IPS DF 19.7 (cell line): ENCODE data around the gene TTC7B.

Experiments used
- DNase-seq: peaks from one replicate; pipeline ENCODE4 v3.0.0-alpha.2; 2013; ENCODE audit warnings: low read depth, low spot score

The TTC7B gene

DNA sequence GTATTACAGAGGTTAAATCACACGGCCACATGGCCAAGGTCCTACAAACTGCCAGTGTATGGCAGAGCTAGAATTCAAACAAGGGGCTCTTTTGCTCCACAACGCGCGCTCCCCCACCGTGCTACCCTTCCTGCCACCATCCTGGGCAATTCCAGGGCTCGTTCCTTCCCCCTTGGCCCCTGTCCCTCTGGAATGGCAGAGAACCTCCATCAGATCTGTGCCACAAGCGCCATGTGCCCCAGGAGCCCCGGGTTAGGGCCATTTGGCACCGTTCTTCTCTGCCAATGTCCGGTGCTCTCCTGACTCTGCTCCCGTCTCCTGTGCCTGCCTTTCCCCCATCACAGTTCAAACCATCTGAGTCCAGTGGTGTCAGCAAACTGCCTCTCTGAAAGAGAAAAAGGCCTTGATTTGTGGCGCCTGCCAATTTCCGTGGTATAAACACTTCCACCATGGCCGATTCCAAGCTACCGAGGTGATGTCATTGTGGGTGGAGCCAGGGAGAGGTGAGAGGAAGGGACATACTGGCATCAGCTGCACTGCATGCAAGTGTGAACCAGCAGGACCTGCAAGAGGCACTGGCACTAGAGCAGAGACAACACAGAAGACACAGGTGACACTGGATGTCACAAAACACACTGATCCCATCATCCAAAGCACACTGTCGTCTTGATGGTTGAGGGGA, 256.3 kb downstream of the TTC7B start:
- no peak for DNase-seq

DNA sequence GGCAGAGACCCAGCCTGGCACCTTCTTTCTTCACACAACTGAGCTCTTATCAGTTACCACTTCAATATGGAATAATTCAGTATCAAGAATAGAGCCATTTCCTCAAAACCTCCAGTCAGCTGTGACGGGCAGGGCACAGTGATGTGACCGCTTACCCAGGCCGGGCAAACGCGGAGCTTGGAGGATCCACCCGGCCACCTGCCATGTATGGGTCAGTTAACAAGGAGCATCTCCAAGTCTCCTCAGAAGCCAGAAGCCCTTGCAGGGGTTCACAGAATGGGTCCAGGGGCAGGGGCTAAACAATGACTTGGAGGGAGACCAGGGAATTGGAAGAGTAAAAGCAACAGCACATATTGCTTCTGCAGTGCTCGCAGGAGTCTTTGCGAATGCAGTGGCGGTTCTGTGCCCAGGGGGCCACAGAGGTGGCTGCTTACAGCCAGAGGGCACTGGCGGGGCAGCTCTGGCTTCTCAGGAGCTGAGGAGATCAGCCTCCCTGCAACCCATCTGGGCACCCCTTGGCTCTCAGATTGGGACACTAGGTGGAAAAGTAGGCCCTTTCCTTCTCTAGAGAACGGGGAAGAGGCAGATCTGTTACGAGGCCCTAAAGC, 257.1 kb downstream of the TTC7B start:
- DNase-seq = no peak

DNA sequence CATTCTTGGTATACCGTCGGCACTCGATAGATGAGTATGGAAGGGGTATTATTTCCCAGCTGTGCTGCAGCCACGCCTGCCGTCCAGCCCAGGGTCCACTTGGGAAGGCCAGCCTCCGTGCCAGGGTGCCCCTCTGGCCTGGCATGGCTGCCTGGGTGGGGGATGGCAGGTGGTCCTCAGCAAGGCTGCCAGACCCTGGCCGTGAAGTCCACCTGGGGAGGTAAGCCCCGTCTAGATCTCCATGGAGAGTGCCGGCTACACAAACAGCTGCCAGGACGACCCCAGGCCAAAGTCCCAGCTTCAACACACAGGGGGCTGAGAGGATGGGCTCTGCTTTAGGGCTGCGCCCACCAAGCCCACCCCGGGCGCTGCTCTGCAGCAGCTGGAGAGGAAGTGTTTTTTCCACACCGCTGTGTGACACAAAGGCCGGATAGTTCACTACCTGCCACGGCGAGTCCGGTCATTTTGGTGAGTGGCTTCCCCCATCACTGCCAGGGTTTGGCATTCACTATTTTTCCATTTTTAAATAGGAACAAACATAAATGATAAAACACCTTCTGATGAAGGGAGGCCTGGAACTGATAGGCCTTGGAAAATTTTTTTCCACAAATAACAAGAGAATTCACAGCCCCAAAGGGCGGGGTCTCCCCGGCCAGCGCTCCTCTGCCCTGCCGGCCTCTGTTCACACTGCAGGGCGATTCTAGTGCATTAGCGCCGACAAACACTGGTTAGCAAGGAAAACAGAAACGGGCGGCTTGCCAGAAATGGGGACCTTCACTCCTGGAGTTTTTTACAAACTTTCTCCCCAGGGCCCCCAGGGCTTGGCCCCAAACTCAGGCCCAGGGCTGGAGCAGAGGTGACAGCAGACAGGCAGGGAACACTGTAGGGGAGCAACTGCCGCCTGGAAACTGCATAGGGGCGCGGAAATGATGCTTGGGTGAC, 257.9 kb downstream of the TTC7B start:
- no peak for DNase-seq

DNA sequence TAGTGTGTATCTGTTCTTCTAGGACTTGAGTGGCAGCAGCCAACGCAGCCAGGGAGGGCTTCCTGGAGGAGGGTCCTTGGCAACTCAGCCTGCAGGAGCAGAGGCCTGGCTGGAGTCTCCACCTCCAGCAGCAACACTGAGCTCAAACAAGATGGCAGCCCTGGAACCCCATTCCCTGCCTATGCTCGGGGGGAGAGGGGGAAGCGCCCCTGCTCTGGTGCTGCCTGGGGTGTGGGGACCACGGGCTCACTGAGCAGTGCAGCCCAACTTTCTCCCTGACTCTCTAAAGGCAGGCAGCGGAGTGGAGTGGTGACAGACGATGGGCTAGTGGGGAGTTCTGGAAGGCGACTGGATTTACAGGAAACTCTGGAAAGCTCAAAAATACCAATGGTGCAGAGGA, 258.7 kb downstream of the TTC7B start:
- DNase-seq = no peak

DNA sequence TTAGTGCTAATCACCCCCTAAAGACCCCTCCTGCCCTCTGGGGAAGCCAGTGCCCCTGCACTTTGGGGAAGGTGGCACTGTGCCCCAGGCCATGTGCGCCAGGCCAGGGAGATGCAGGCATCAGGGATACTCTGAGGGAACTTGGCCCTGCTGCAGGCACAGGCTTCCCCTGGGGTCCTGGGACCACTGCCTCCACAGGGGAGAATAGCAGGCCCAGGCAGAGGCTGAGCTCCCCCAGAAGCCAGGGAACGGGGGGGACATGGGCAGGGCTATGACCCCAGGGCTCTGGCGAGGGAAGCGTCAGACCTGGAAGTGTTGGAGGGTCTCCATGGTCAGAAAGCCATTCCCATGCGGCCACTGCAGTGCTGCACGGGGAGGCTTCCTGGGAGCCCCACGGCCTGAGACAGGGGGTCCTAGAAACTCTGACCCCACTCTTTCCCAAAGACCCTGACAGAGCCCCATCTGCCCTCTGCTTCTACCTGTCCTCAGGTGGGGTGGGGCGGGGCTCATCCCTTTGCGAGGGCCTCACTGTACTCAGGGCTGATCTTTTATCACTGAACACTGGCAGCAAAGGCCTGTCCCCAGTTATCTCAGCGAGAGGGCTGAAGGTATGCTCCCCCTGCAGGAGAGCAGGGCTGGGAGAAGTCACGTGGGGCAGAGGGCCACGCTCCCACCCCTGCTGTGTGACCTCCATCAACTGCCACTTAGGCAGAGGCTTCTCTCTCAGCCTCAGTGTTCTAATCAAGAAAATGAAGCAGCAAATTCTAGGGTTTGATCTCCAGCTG, 259.4 kb downstream of the TTC7B start:
- DNase-seq = no peak

DNA sequence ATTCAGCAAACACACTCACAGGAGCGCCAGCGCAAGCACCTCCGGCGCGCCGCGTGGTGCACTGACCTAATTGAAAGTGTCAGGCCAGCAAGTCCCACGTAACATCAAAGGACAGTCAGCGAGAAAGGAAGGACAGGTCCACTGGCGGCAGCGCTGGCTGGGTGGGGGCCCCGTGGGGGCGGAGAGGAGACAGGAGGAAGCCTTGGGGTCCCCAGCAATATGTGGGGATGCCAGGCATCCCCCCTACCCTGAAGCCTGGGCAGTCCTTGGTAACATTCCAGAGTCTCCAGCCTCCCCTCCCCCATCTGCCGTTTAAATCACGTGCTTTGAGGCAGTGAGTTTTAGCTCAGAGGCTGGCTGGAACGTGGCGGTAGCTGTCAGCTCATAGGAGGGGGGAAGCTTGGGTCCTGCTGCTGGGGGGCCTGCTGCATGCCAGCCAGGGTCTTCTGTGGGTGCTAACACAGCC, 260.2 kb downstream of the TTC7B start:
- DNase-seq = no peak

DNA sequence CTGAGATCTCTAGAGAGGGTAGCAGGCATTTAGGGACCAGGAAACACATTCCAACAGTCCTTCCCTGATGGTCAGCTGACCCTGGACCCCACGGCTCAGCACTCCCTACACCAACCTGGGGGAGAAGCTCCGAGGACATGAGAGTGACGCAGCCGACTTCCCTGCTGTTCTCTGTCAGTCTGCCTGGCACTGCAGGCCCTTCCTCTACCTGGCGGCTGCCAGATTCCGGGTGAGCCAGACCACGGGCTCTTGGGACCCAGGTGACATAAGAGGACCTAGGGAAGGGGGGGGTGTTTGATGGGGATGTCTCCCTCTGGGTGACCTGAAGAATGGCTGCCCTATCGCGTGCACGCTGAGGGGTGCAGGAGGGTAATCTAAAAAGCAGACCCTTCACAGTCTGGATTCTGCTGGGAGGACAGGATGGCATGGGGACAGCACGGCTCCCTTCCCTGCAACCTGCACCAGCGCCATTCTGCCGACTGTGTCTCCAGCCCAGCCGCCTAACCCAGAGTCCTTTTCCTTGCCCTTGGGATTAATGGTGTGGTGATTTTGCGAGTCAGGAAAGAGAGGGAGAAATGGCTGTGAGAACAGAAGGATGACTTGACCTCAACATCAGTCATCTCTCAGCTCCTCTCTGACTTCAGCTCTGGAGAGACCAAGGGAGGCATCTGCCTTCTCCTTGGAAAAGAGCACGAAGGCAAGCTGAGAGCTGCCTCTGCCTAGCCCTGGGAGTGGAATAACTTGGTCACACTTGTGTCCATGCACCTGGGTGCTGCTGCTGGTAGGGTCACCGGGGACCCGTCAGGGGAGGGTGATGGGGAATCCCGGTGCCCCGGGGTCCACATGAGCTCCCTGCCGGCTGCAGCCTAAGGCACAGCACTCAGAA, 260.9 kb downstream of the TTC7B start:
- DNase-seq = no peak

DNA sequence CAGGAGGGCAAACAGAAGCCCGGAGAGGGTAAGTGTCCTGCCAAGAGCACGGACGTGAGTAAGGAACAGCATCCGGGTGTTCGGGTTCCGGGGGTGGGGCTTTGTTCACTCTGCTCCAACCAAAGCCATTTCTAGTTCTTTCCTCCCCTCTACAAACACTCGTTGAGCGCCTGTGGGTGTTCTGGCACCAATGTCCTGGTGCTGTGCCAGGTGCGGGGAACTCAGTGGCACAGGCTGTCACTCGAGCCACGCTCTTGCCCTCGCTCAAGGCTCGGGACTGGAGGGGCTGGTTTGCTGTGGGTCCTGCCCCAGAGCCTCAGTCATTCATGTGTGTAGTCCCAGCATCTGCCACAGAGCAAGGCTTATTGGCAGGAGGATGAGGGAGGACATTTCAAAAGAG, 261.9 kb downstream of the TTC7B start:
- no peak for DNase-seq

DNA sequence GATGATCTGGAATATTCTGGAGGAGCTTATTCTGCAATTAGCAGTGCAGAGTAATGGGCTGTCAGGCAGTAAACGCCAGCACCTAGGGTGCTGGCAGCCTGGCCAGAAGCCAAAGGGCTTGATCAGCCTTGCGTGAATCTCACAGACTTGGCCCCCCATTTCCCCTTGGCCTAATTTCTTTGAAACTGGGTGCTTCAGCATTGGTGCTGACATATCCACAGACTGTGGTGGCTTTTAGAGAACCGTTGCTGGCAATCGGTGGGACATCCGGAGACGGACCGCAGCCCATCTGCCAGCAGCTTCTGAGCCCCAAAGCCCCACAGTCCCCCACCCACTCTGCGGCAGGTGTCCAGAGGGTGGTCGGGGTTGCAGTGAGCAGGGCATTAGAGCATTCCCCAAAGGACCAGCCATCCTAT, 262.3 kb downstream of the TTC7B start:
- DNase-seq = no peak

DNA sequence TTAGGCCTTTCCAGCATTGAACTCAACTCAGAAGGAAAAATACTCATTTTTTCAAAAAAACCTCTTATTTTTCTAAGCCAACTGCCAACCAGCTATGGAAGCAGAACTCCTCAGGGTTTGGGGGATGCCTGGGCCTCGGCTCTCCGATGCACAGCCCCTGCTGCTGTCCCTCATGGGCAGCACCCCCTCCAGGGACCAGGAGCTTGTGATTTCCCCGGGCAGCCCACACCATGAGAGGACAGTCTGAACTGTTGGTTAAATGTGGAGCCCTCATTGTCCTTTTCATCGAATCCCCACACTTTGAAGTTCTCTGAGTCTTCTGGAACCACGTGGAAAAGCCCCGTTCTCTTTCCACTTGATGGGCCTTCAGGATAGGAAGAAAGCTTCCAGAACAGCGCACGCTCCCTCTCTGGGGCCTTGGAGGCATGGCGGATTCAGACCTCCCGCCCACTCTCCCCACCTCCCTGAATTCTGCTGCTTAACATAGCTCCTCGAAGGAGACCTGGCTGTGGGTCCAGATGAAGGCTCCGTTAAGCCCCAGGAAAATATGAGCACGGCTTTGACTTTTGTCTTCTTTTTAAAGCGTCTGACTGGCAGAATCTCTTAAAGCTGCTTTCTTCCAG, 262.8 kb downstream of the TTC7B start:
- DNase-seq = no peak

DNA sequence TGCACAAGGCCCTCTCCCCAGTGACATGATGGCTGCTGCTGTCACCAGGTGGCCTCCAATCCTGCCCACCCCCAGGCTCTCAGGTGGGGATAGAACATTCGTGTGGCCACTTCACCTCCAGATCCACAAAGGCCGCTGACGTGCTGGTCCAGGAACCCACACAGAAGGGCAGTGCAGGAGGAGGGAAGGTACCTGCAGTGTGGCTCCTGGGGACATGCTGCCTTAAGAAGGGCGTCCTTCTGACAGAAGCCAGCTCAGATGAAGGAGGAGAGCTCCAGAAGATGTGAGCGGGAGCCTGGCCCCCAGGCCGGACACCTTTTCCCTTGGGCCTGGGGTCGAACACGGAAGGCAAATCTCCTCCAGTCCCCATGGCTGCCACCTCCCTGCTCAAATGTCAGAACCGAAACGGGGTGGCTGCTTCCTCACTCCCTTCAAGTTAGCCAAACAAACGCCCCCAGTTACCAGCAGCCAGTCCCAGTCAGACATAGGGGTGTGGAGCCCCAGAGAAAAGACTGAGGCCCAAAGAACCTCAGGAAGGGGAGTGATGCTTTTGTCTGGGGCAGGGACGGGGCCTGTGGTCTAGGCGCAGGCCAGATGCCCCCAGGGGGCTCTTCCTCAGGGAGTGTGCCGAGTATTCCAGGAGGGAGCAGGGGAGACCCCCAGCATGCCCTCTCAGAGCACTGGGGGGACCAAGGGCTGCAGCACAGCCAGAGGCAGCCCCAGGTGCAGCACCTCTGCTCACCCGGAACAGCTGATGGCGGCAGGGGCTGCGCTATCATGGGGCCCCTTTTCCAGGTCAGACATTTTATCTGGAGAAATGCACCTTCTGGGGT, 263.5 kb downstream of the TTC7B start:
- no peak for DNase-seq

DNA sequence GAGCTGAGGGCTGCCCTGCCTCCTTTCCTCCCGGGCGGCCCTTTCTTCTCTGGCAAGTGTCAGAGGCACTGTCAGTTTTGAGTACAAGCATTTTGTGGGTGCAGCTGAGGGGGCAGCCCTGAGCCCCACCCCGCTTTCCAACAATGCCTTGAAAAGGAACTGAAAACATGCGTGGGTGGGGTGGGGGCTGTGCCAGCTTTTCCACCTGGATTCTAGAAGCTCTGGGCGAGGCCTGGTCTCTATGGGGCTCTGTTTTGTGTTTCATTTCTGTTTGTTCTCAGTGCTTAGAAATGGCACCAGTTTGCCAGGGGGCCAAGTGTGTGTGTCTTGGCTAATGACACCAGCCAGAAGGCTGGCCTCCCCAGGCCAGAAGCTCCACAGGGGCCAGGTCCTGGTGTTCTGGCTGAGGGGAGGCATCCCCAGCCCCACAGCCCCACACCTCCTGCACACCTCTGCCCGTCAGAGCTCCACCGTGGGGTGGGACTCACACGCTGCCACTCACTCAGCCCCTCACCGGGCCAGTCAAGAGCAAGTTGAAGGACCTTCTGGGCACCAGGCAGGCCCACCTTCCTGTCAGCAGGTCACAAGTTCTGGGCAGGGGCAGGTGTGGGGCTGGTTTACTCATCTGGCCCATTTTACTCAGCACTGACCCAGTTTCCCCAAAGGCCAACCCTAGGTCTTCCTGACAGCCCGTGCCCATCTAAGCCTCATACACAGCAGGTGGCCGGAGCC, 264.3 kb downstream of the TTC7B start:
- no peak for DNase-seq

DNA sequence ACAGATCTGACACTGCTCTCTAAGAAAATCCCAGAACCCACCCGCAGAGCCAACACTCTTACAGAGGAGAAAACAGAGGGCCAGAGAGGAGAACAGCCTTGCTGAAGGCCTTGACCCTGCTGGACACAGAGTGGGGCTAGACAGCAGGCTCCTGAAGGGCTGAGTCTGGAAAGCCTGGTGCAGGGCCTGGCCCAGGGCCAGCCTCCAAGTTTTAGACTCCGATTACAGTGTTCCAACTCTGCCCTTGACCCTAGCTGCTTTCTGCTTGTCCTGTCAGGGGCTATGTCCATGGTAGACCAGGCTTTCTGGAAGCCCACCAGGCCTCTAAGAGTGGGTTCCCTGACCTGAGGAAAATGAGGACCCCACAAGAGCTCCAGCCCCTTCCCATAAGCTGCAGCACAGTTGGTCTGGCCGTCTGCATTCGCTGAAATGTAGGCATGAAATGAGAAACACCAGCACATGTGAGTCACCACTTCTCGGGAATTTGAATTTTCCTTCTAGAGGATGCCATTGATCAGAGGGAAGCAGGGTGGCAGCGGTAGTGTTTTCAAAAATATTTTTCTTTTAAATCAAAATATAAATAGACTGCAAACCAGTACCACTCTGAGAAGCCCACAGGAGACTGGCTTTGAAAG, 265.0 kb downstream of the TTC7B start:
- DNase-seq = no peak

DNA sequence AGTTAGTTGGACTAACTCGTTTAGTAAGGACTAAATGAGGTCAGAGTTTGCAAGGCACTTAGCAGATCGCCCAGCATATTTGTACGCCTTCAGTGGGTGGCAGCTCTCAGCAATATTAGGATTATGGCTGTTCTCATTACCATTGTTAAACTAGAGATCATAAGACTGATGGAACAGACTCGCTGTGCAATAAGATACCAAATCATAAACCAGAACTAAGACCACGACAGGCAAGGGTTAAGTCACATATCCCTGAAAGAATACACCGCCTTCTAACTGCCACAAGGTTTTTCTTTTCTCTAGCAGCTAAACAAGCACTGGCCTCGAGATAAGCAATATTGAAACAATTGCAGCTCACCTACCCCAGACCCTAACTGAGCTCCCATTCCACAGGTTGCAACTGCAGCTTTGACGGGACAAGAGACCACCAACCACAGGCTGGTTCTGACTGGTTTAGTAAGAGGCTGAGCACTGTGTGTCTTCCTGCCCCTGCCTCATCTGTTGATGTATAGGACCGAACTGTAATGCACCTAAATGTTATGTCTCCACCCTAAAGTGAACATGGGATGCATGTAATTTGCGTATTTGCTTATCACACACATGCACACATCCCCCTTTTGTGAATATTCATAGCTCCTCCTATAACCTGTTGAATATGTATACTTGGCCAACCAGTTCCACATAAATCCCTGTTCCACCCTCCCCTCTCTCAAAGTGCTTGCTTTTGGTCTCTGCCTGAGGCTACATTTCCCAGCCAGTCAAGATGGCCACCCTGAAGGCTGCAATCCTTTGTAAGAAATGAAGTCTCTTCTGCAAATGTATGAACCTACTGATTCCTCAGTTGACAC, 266.2 kb downstream of the TTC7B start:
- no peak for DNase-seq

DNA sequence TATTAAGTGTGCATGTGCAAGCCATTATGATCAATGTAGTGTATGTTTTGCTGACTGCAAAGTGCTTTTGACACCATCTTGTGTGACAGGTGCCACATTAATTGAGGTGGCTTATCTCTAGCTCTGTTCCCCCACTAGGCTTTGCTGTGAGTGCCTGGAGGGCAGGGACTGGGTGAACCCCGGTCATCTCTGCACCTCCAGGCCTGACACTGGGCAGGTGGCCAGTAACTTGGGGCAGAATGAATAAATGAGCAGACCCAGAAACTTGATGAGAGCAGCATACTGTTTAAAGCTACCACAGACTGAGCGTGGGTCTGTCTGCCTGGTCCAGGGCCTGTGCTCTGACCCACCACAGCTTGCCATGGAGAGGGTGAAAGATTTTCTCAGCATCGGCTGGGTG, 267.8 kb downstream of the TTC7B start:
- DNase-seq = no peak

DNA sequence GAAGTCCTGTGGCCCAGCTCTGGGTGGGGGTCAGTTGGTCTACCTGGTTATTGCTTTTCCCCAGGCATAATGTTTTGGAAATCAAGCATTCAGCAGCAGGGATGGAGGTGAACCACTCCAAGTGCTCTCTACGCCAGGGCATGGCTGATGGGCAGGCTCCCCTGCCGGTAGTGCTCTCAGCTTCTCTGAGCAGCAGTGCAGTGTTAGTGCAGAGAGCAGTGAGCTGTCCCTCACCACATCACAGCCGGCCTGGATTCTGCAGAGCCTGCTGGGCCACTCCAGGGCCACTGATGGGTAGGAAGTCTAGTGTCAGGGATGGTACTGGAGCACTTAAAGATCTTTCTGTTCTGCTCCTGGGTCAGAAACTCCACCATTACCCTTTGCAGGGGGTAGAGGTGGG, 268.3 kb downstream of the TTC7B start:
- DNase-seq = no peak

DNA sequence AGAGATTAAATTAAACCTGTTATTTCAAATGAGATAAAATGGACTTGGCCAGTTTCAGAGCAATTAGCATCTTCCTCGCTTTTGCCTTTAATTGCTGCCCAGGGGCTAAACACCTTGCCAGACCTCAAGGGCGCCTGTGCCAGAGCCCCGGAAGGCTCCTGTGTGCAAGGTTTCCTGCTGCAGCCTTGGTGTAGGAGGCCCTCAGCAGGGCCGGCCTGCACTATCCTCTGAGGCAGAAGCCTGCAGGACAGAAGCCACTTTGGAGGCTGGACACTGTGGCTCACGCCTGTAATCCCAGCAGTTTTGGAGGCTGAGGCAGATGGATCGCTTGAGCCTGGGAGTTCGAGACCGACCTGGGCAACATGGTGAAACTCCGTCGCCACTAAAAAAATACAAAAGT, 269.0 kb downstream of the TTC7B start:
- DNase-seq = no peak
